ENCODE data around the gene FBXO11. TPM values are rescaled to one million over a fixed set of nuclear protein-coding genes. Genes with fewer than 3 reads are reported as not detected.
A peak's percentile ranks its signal among the peaks of the same experiment; 100 is the strongest.

Gene FBXO11
- total and polyA plus RNA-seq, 8 donors, result 56.2 to 101 (median 89.2) TPM

- no peaks in the 10 kb centered on the region for H3K4me1 ChIP-seq
- H3K27ac ChIP-seq, result no peak overlapping the region
- peak in 1 of 4 donors; percentile 31 for DNase-seq
- no peaks in the 10 kb centered on the region for H3K36me3 ChIP-seq
- no peaks in the 10 kb centered on the region for H3K9me3 ChIP-seq
- ATAC-seq, result no peak
- H3K27me3 ChIP-seq, result no peaks in the 10 kb centered on the region
- no peak for TF ChIP-seq CTCF (IDR thresholded peaks at IDR 0.05)
- H3K4me3 ChIP-seq, result no peak overlapping the region
- intact Hi-C loops (cut with DNase I), result no loop called here
Observed at GRCh38 chr2:47741101-47741500, 165.2 kb downstream of the FBXO11 start.

Other genes starting within 250 kb of the FBXO11 start
- gene MSH6, start 123.4 kb downstream of the FBXO11 start, total RNA-seq, result 10 to 100 TPM; 48.2 to 54.1 TPM
- 10 to 100 TPM; 67.9 to 90.1 (median 78.2) TPM for gene MSH6, start 123.4 kb downstream of the FBXO11 start, polyA plus RNA-seq (ENCODE audit: insufficient read length in 6 of 6)

Measured in left lung (tissue), 10 donors.